IMR-90 (cell line): Measurements from ENCODE around the gene CYFIP1. TPM values are rescaled to one million over a fixed set of nuclear protein-coding genes. Genes with fewer than 3 reads are reported as not detected.

Experiments
- ATAC-seq: fragments of 200-7000 bp; cut with Tn5 transposase; 2 replicates; pipeline ENCODE4 v1.9.1; 2020; ENCODE audit warnings: low read depth, mild to moderate bottlenecking, moderate library complexity
- BruUV-seq: library from RNA; stranded (reverse); fragments of 400-500 nt; replicated peaks from 2 replicates; lab custom pipeline; 2021; lab: Mats Ljungman, UMichigan
- CTCF ChIA-PET: fragments of 300-600 bp; formaldehyde crosslinking; extraction: SDS; loops from one replicate; lab custom pipeline; 2021; ENCODE audit warnings: antibody characterized with exemption; lab: Yijun Ruan, JAX
- POLR2A ChIA-PET: fragments of 300-600 bp; sonication (Branson Sonifier 250); formaldehyde crosslinking; loops from one replicate; lab custom pipeline; 2022; ENCODE audit warnings: antibody characterized with exemption; ENCODE audit not compliant: unreplicated experiment; lab: Charles Lee
- DNase-seq: peaks from one replicate; pipeline ENCODE4 v3.0.0; 2013
- H2AFZ ChIP-seq: replicated peaks from 2 replicates; pipeline ENCODE3; 2013; ENCODE audit warnings: low read length, mild to moderate bottlenecking; ENCODE audit not compliant: poor library complexity
- H2AK5ac ChIP-seq: 2 replicates; pipeline ENCODE4 v1.6.1; 2013; ENCODE audit warnings: low read depth, low read length, inconsistent platforms
- H2AK9ac ChIP-seq: replicated peaks from 2 replicates; pipeline ENCODE3; 2013; ENCODE audit warnings: mild to moderate bottlenecking, low read depth, low read length, moderate library complexity; ENCODE audit not compliant: poor library complexity
- H2BK120ac ChIP-seq: 2 replicates; pipeline ENCODE4 v1.6.1; 2013; ENCODE audit warnings: low read depth, low read length, inconsistent platforms
- H2BK15ac ChIP-seq: 3 replicates; pipeline ENCODE4 v1.6.1; 2013; ENCODE audit warnings: low read depth, low read length, inconsistent platforms
- H2BK20ac ChIP-seq: 2 replicates; pipeline ENCODE4 v1.6.1; 2013; ENCODE audit warnings: low read depth, mild to moderate bottlenecking, inconsistent platforms, low read length, moderate library complexity
- H2BK5ac ChIP-seq: 2 replicates; pipeline ENCODE4 v1.6.1; 2013; ENCODE audit warnings: mild to moderate bottlenecking, low read depth, low read length, inconsistent platforms; ENCODE audit not compliant: poor library complexity, severe bottlenecking
- H3K14ac ChIP-seq: replicated peaks from 2 replicates; pipeline ENCODE4 v1.6.1; 2013; ENCODE audit warnings: low read depth, low read length, inconsistent platforms
- H3K18ac ChIP-seq: 2 replicates; pipeline ENCODE4 v1.6.1; 2013; ENCODE audit warnings: low read depth, low read length, control low read depth
- H3K23ac ChIP-seq: 2 replicates; pipeline ENCODE4 v1.6.1; 2013; ENCODE audit warnings: low read depth, low read length, inconsistent platforms
- H3K27ac ChIP-seq: 2 replicates; pipeline ENCODE4 v1.5.1; 2013; ENCODE audit warnings: mild to moderate bottlenecking, control low read depth, low read length; ENCODE audit not compliant: insufficient read depth
- H3K27me3 ChIP-seq: 2 replicates; pipeline ENCODE4 v1.6.1; 2013; ENCODE audit warnings: low read length; ENCODE audit not compliant: control insufficient read depth, insufficient read depth
- H3K36me3 ChIP-seq: 2 replicates; pipeline ENCODE4 v1.6.1; 2013; ENCODE audit warnings: low read length, mixed read lengths; ENCODE audit not compliant: control insufficient read depth, insufficient read depth
- H3K4ac ChIP-seq: 2 replicates; pipeline ENCODE4 v1.6.1; 2013; ENCODE audit warnings: low read depth, low read length, inconsistent platforms
- H3K4me1 ChIP-seq: 2 replicates; pipeline ENCODE4 v1.6.1; 2013; ENCODE audit warnings: low read length, mixed read lengths; ENCODE audit not compliant: control insufficient read depth, insufficient read depth
- H3K4me2 ChIP-seq: 2 replicates; pipeline ENCODE4 v1.6.1; 2013; ENCODE audit warnings: low read depth, mild to moderate bottlenecking, control low read depth, low read length, moderate library complexity
- H3K4me3 ChIP-seq: 2 replicates; pipeline ENCODE4 v1.5.1; 2013; ENCODE audit warnings: low read depth, mild to moderate bottlenecking, control low read depth, low read length, moderate library complexity; ENCODE audit not compliant: insufficient read depth
- H3K56ac ChIP-seq: 2 replicates; pipeline ENCODE4 v1.6.1; 2013; ENCODE audit warnings: low read length, inconsistent platforms; ENCODE audit not compliant: insufficient read depth; ENCODE audit errors: extremely low read depth
- H3K79me1 ChIP-seq, 2 experiments: 2 replicates each; pipeline ENCODE4 v1.6.1; 2013; ENCODE audit warnings: low read length in 2 of 2, inconsistent platforms in 1 of 2, low read depth in 1 of 2
- H3K9ac ChIP-seq: 2 replicates; pipeline ENCODE4 v1.6.1; 2013; ENCODE audit warnings: low read depth, low read length, control low read depth
- H3K9me1 ChIP-seq: 2 replicates; pipeline ENCODE4 v1.6.1; 2013; ENCODE audit warnings: low read length, inconsistent platforms; ENCODE audit not compliant: insufficient read depth
- H3K9me3 ChIP-seq: 2 replicates; pipeline ENCODE4 v1.6.1; 2013; ENCODE audit warnings: low read length; ENCODE audit not compliant: control insufficient read depth, insufficient read depth
- H4K20me1 ChIP-seq: 2 replicates; pipeline ENCODE4 v1.6.1; 2013; ENCODE audit warnings: low read length, inconsistent platforms; ENCODE audit not compliant: insufficient read depth
- H4K5ac ChIP-seq: 2 replicates; pipeline ENCODE4 v1.6.1; 2013; ENCODE audit warnings: mild to moderate bottlenecking, low read depth, low read length, control low read depth
- H4K8ac ChIP-seq, 2 experiments: 2 replicates each; pipeline ENCODE4 v1.6.1; 2013; ENCODE audit warnings: low read depth in 2 of 2, low read length in 2 of 2, control low read depth in 1 of 2, inconsistent platforms in 1 of 2
- H4K91ac ChIP-seq: 2 replicates; pipeline ENCODE4 v1.6.1; 2013; ENCODE audit warnings: low read depth, low read length, inconsistent platforms; ENCODE audit not compliant: insufficient read depth
- BHLHE40 ChIP-seq: fragments of 150-350 bp; IDR thresholded peaks from 2 replicates; pipeline ENCODE4 v1.6.1; 2016; ENCODE audit warnings: mild to moderate bottlenecking, low read depth, low read length
- ELK1 ChIP-seq: fragments of 150-350 bp; IDR thresholded peaks from 2 replicates; pipeline ENCODE4 v1.6.1; 2016; ENCODE audit warnings: low read depth, mild to moderate bottlenecking, low read length, moderate library complexity, borderline replicate concordance
- MAFK ChIP-seq: IDR thresholded peaks from 2 replicates; pipeline ENCODE4 v1.6.1; 2012; ENCODE audit warnings: low read depth, low read length, improper control_type of control experiment
- MAZ ChIP-seq: IDR thresholded peaks from 2 replicates; pipeline ENCODE4 v1.6.1; 2012; ENCODE audit warnings: low read depth, mild to moderate bottlenecking, low read length, improper control_type of control experiment, moderate library complexity, borderline replicate concordance
- MXI1 ChIP-seq: IDR thresholded peaks from 2 replicates; pipeline ENCODE4 v1.6.1; 2012; ENCODE audit warnings: low read depth, mild to moderate bottlenecking, low read length, moderate library complexity, borderline replicate concordance
- NFE2L2 ChIP-seq: fragments of 150-350 bp; IDR thresholded peaks from 2 replicates; pipeline ENCODE4 v1.6.1; 2016; ENCODE audit warnings: low read depth, mild to moderate bottlenecking, low read length
- POLR2A ChIP-seq: IDR thresholded peaks from 2 replicates; pipeline ENCODE4 v1.6.1; 2012; ENCODE audit warnings: mild to moderate bottlenecking, low read depth, low read length
- RFX5 ChIP-seq: IDR thresholded peaks from 2 replicates; pipeline ENCODE4 v1.8.0; 2012; ENCODE audit warnings: low read depth, mild to moderate bottlenecking, low read length, moderate library complexity
- SMC3 ChIP-seq: fragments of 150-350 bp; IDR thresholded peaks from 2 replicates; pipeline ENCODE4 v1.6.1; 2016; ENCODE audit warnings: low read depth, mild to moderate bottlenecking, antibody characterized with exemption, low read length, moderate library complexity
- WGBS, 2 experiments: methylation state at CpG; one replicate each; pipeline versions ENCODE4 v1.1.5 to v1.1.7; 2013; ENCODE audit warnings: missing lambda C conversion rate in 2 of 2; ENCODE audit not compliant: insufficient read length in 1 of 2; ENCODE audit errors: extremely low coverage in 2 of 2; 5-methylcytosine and 5-hydroxymethylcytosine counted together
- dilution Hi-C: fragments of 300-500 bp; cut with HindIII; formaldehyde crosslinking; loops from one replicate; pipeline ENCODE4 v1.14.3; 2018; ENCODE audit warnings: low sequenced_read_pairs; ENCODE audit not compliant: unreplicated experiment
- in situ Hi-C: fragments of 300-500 bp; cut with MboI; formaldehyde crosslinking; loops from 3 replicates; pipeline ENCODE4 v1.14.3; 2019; ENCODE audit warnings: low sequenced_read_pairs, inconsistent platforms, mixed read lengths
- intact Hi-C: fragments of 100-400 bp; cut with micrococcal nuclease; formaldehyde crosslinking; loops from 2 replicates; pipeline ENCODE4 v1.10.0; 2022
- polyA plus RNA-seq, 3 experiments: library from polyadenylated mRNA; depleted of rRNA; stranded (reverse); fragments of >200 nt; gene quantifications; 2 replicates each; pipeline ENCODE4 v1.2.3, GENCODE V29; 2012; ENCODE audit warnings: low replicate concordance in 1 of 3
- total RNA-seq: library from RNA; depleted of rRNA; stranded (reverse); fragments of >200 nt; gene quantifications from 2 replicates; pipeline ENCODE4 v1.2.3, GENCODE V29; 2012
- TF ChIP-seq, protein P1 (sequence below): fragments of 150-350 bp; IDR thresholded peaks from 2 replicates; pipeline ENCODE4 v1.6.1; 2017; ENCODE audit warnings: mild to moderate bottlenecking, antibody characterized with exemption, low read length, low read depth
- TF ChIP-seq, protein P2 (sequence below): conservative IDR thresholded peaks from 2 replicates; pipeline ENCODE4 v1.5.1; 2012; ENCODE audit warnings: mild to moderate bottlenecking, low read depth, low read length, improper control_type of control experiment

Gene CYFIP1
- total and polyA plus RNA-seq, 2 of the 4 experiments (the other 2 are of a cell fraction): 58.4 to 163 TPM

- no peak for TF ChIP-seq NFE2L2
- TF ChIP-seq BHLHE40: no peak
- TF ChIP-seq POLR2A: no peak
- TF ChIP-seq, protein P1, sequence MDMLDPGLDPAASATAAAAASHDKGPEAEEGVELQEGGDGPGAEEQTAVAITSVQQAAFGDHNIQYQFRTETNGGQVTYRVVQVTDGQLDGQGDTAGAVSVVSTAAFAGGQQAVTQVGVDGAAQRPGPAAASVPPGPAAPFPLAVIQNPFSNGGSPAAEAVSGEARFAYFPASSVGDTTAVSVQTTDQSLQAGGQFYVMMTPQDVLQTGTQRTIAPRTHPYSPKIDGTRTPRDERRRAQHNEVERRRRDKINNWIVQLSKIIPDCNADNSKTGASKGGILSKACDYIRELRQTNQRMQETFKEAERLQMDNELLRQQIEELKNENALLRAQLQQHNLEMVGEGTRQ: no peak
These were observed 103.1 kb downstream of the CYFIP1 start (continued) for GRCh38 chr15:22877117-22877516.

- no peak overlapping the region for H4K8ac ChIP-seq
- H4K20me1 ChIP-seq: peaks cover 21% of the 10 kb centered on the region; the same call in 1 of the 2 replicates
- no peak overlapping the region for H4K5ac ChIP-seq
- no peak overlapping the region for H3K4ac ChIP-seq
- no peak overlapping the region for H4K91ac ChIP-seq
- in situ Hi-C loops: no loop called here
- no TSS peak for BruUV-seq
- H3K4me2 ChIP-seq: no peak overlapping the region
- no peak overlapping the region for H2AFZ ChIP-seq
- H2BK120ac ChIP-seq: no peak overlapping the region
- peaks cover 35% of the 10 kb centered on the region for H3K9me1 ChIP-seq
- POLR2A ChIA-PET: no interaction called here
- no peak overlapping the region for H3K9ac ChIP-seq
- H2BK20ac ChIP-seq: no peak overlapping the region
- H2AK9ac ChIP-seq: no peak overlapping the region
- intact Hi-C loops: no loop called here
- H3K27me3 ChIP-seq: no peaks in the 10 kb centered on the region
- H3K18ac ChIP-seq: no peak overlapping the region
- no peak overlapping the region for H2BK5ac ChIP-seq
- dilution Hi-C loops: no loop called here
- no peak overlapping the region for H3K27ac ChIP-seq
- DNase-seq (no peak), ATAC-seq (no peak)
- peaks cover 3% of the 10 kb centered on the region; the same call in 1 of the 2 replicates for H3K9me3 ChIP-seq
- H2AK5ac ChIP-seq: no peak overlapping the region; the same call in 1 of the 2 replicates
- H3K56ac ChIP-seq: no peak overlapping the region
- no peak overlapping the region for H2BK15ac ChIP-seq
- H3K4me1 ChIP-seq: peaks cover 10% of the 10 kb centered on the region
- H3K36me3 ChIP-seq: peaks cover 58% of the 10 kb centered on the region
- no peak overlapping the region for H3K4me3 ChIP-seq
- H3K79me1 ChIP-seq: peaks cover 18 to 46% of the 10 kb centered on the region in 2 experiments
- TF ChIP-seq POLR2A: no peak
- TF ChIP-seq, protein P1: no peak
- no peak for TF ChIP-seq MAZ
- no peak for TF ChIP-seq ELK1
- no peak for TF ChIP-seq MAFK
- TF ChIP-seq BHLHE40: no peak
- TF ChIP-seq RFX5: no peak
- no peak for TF ChIP-seq MXI1
- no peak for TF ChIP-seq NFE2L2
- TF ChIP-seq, protein P2, sequence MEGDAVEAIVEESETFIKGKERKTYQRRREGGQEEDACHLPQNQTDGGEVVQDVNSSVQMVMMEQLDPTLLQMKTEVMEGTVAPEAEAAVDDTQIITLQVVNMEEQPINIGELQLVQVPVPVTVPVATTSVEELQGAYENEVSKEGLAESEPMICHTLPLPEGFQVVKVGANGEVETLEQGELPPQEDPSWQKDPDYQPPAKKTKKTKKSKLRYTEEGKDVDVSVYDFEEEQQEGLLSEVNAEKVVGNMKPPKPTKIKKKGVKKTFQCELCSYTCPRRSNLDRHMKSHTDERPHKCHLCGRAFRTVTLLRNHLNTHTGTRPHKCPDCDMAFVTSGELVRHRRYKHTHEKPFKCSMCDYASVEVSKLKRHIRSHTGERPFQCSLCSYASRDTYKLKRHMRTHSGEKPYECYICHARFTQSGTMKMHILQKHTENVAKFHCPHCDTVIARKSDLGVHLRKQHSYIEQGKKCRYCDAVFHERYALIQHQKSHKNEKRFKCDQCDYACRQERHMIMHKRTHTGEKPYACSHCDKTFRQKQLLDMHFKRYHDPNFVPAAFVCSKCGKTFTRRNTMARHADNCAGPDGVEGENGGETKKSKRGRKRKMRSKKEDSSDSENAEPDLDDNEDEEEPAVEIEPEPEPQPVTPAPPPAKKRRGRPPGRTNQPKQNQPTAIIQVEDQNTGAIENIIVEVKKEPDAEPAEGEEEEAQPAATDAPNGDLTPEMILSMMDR: no peak
- TF ChIP-seq SMC3: no peak
- no peak overlapping the region for H3K14ac ChIP-seq
- CTCF ChIA-PET: no interaction called here
- no peak overlapping the region for H3K23ac ChIP-seq
- no CpG with 5 or more reads among the region's 7 CpGs for WGBS, 2 experiments
These were observed 105.2 kb downstream of the CYFIP1 start for GRCh38 chr15:22874966-22875365.
